Type B pancreatic cell (in vitro differentiated cells): ENCODE results near the gene MAGED4B. TPM values are rescaled to one million over a fixed set of nuclear protein-coding genes. Genes with fewer than 3 reads are reported as not detected.

Experiments used
- DNase-seq: peaks from one replicate; pipeline ENCODE4 v3.0.0; 2021; ENCODE audit warnings: mixed read lengths; ENCODE audit not compliant: unreplicated experiment; ENCODE audit errors: extremely low spot score
- H3K27ac Mint-ChIP-seq: 2 replicates; pipeline ENCODE4 v1.8.0; 2021; ENCODE audit warnings: mild to moderate bottlenecking, mixed read lengths
- H3K27me3 Mint-ChIP-seq: 2 replicates; pipeline ENCODE4 v1.8.0; 2021; ENCODE audit warnings: mixed read lengths
- H3K36me3 Mint-ChIP-seq: 2 replicates; pipeline ENCODE4 v1.8.0; 2021; ENCODE audit warnings: mixed read lengths
- H3K4me1 Mint-ChIP-seq: one replicate; pipeline ENCODE4 v1.8.0; 2021; ENCODE audit warnings: mixed read lengths; ENCODE audit not compliant: unreplicated experiment
- H3K4me3 Mint-ChIP-seq: 2 replicates; pipeline ENCODE4 v1.8.0; 2021; ENCODE audit warnings: mild to moderate bottlenecking, mixed read lengths
- H3K9me3 Mint-ChIP-seq: 2 replicates; pipeline ENCODE4 v1.8.0; 2021; ENCODE audit warnings: mixed read lengths
- total RNA-seq: library from RNA; stranded (reverse); gene quantifications from 2 replicates; pipeline ENCODE4 v1.2.1, GENCODE V29; 2021; ENCODE audit warnings: low replicate concordance
- TF ChIP-seq, protein P1 (sequence below): fragments of 200-600 bp; sonication (generic); conservative IDR thresholded peaks from 2 replicates; pipeline ENCODE4 v1.5.0; 2021; ENCODE audit warnings: antibody characterized with exemption, mild to moderate bottlenecking

The MAGED4B gene
- total RNA-seq, 1 donor from 2014 or later: 111 TPM

DNA sequence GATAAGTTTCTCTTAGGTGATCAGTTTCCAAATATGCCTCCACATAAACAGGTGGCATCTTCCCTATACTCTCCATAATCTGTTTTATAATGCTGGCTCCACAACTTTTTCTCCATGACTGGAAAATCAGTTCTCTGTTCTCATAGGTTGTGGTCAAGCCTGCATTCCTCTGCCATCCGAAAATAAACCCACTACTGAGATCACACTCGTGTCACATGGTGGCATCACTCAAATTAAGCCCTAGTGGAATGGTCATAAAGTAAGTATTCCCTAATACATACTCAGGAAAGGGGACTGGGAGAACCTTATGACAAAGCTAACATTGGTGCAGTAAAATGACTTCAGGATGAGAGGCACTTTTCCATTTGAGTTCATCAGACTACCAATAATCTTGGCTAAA, 37.6 kb downstream of the MAGED4B start:
- TF ChIP-seq, protein P1, sequence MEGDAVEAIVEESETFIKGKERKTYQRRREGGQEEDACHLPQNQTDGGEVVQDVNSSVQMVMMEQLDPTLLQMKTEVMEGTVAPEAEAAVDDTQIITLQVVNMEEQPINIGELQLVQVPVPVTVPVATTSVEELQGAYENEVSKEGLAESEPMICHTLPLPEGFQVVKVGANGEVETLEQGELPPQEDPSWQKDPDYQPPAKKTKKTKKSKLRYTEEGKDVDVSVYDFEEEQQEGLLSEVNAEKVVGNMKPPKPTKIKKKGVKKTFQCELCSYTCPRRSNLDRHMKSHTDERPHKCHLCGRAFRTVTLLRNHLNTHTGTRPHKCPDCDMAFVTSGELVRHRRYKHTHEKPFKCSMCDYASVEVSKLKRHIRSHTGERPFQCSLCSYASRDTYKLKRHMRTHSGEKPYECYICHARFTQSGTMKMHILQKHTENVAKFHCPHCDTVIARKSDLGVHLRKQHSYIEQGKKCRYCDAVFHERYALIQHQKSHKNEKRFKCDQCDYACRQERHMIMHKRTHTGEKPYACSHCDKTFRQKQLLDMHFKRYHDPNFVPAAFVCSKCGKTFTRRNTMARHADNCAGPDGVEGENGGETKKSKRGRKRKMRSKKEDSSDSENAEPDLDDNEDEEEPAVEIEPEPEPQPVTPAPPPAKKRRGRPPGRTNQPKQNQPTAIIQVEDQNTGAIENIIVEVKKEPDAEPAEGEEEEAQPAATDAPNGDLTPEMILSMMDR: no peak
- H3K36me3 Mint-ChIP-seq: no peaks in the 10 kb centered on the region
- no peak overlapping the region for H3K4me3 Mint-ChIP-seq
- no peak overlapping the region for H3K27ac Mint-ChIP-seq
- no peaks in the 10 kb centered on the region for H3K4me1 Mint-ChIP-seq
- H3K27me3 Mint-ChIP-seq: no peaks in the 10 kb centered on the region
- no peak for DNase-seq
- no peaks in the 10 kb centered on the region for H3K9me3 Mint-ChIP-seq

DNA sequence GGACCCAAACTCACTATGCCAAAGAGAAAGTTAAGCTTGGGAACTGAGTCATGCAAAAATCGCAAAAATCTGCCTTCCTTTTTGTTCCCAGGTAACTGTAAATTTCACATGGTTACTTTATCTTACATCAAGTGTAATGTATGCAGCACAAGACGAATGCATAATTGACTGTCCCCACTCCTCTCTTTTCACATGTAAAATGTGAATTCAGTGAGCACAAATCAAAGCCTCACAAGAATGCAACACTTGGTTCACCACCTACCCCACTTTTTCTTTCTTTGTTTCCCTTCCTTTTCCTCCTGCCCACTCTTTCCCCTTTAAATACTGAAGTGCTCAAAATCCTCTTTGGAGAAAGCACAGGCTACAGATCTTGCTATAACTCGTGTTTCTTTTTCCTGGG, 53.2 kb downstream of the MAGED4B start:
- Mint-ChIP-seq H3K27me3 (peaks cover 3% of the 10 kb centered on the region), H3K9me3 (no peaks in the 10 kb centered on the region), H3K27ac (no peak overlapping the region), H3K4me1 (no peaks in the 10 kb centered on the region), H3K4me3 (no peak overlapping the region), H3K36me3 (no peaks in the 10 kb centered on the region)
- TF ChIP-seq, protein P1: no peak
- no peak for DNase-seq

Other genes with a start within 250 kb of the MAGED4B start
- gene MAGED1, start 175.6 kb downstream of the MAGED4B start, total RNA-seq: 246 and 278 TPM in 2 replicates
- gene MAGED4, start 115.7 kb upstream of the MAGED4B start, total RNA-seq: 84.8 and 102 TPM in 2 replicates